Neural progenitor cell (in vitro differentiated cells): ENCODE results near the gene RANBP2. TPM values are rescaled to one million over a fixed set of nuclear protein-coding genes. Genes with fewer than 3 reads are reported as not detected.

Experiments used
- DNase-seq: peaks from one replicate; pipeline ENCODE4 v3.0.0-alpha.2; 2016; ENCODE audit warnings: low spot score
- H2AFZ ChIP-seq: fragments of 200-600 bp; sonication (generic); replicated peaks from 2 replicates; pipeline ENCODE4 v1.6.1; 2016; ENCODE audit warnings: antibody characterized with exemption
- H3F3A ChIP-seq: fragments of 200-600 bp; sonication (generic); 2 replicates; pipeline ENCODE4 v1.6.1; 2016; ENCODE audit warnings: antibody characterized with exemption, low read depth
- H3K27ac ChIP-seq: fragments of 200-600 bp; sonication (generic); 2 replicates; pipeline ENCODE4 v1.5.1; 2016; ENCODE audit warnings: mild to moderate bottlenecking
- H3K27me3 ChIP-seq: fragments of 200-600 bp; sonication (generic); 2 replicates; pipeline ENCODE4 v1.6.1; 2016; ENCODE audit warnings: mild to moderate bottlenecking, moderate library complexity
- H3K36me3 ChIP-seq: fragments of 200-600 bp; sonication (generic); 2 replicates; pipeline ENCODE4 v1.5.1; 2016
- H3K4me1 ChIP-seq: fragments of 200-600 bp; sonication (generic); 2 replicates; pipeline ENCODE4 v1.6.1; 2016; ENCODE audit warnings: mixed run types
- H3K4me2 ChIP-seq: fragments of 200-600 bp; sonication (generic); 2 replicates; pipeline ENCODE4 v1.6.1; 2016
- H3K4me3 ChIP-seq: fragments of 200-600 bp; sonication (generic); 2 replicates; pipeline ENCODE4 v1.5.1; 2016
- H3K79me2 ChIP-seq: fragments of 200-600 bp; sonication (generic); 2 replicates; pipeline ENCODE4 v1.6.1; 2016; ENCODE audit warnings: low read depth
- H3K9ac ChIP-seq: fragments of 200-600 bp; sonication (generic); 2 replicates; pipeline ENCODE4 v1.6.1; 2016
- H3K9me3 ChIP-seq: fragments of 200-600 bp; sonication (generic); 2 replicates; pipeline ENCODE4 v1.5.1; 2016; ENCODE audit warnings: low read depth
- H4K20me1 ChIP-seq: fragments of 200-600 bp; sonication (generic); 2 replicates; pipeline ENCODE4 v1.6.1; 2016; ENCODE audit warnings: low read depth
- H3K27ac Mint-ChIP-seq: 3 replicates; pipeline ENCODE4 v1.8.0; 2021; ENCODE audit warnings: mixed read lengths
- H3K27me3 Mint-ChIP-seq: 2 replicates; pipeline ENCODE4 v1.8.0; 2022; ENCODE audit warnings: low read depth, mild to moderate bottlenecking, inconsistent platforms, moderate library complexity, mixed read lengths; ENCODE audit not compliant: insufficient read depth
- H3K36me3 Mint-ChIP-seq: 3 replicates; pipeline ENCODE4 v1.8.0; 2021; ENCODE audit warnings: mixed read lengths
- H3K4me1 Mint-ChIP-seq: 3 replicates; pipeline ENCODE4 v1.8.0; 2021; ENCODE audit warnings: mixed read lengths
- H3K4me3 Mint-ChIP-seq: 3 replicates; pipeline ENCODE4 v1.8.0; 2021; ENCODE audit warnings: mild to moderate bottlenecking, moderate library complexity, mixed read lengths
- H3K9me3 Mint-ChIP-seq: 3 replicates; pipeline ENCODE4 v1.8.0; 2020; ENCODE audit warnings: mixed read lengths
- CTCF ChIP-seq: fragments of 200-600 bp; sonication (generic); IDR thresholded peaks from 2 replicates; pipeline ENCODE4 v1.5.1; 2017; ENCODE audit warnings: antibody characterized with exemption, mild to moderate bottlenecking
- EZH2 ChIP-seq: fragments of 200-600 bp; sonication (generic); IDR thresholded peaks from 2 replicates; pipeline ENCODE4 v1.6.1; 2017; ENCODE audit warnings: antibody characterized with exemption, mild to moderate bottlenecking, moderate library complexity
- EZH2phosphoT487 ChIP-seq: fragments of 200-600 bp; sonication (generic); IDR thresholded peaks from 2 replicates; pipeline ENCODE4 v1.6.1; 2017; ENCODE audit warnings: antibody characterized with exemption
- small RNA-seq: library from RNA; depleted of rRNA; stranded (forward); fragments of <200 nt; gene quantifications from one replicate; pipeline ENCODE3, GENCODE V24; 2015
- total RNA-seq: library from RNA; depleted of rRNA; stranded (reverse); fragments of >200 nt; gene quantifications from 2 replicates; pipeline ENCODE4 v1.2.3, GENCODE V29; 2015; ENCODE audit warnings: low replicate concordance

RANBP2 gene
- total RNA-seq, 1 donor from 2014 or later = 109 TPM

DNA sequence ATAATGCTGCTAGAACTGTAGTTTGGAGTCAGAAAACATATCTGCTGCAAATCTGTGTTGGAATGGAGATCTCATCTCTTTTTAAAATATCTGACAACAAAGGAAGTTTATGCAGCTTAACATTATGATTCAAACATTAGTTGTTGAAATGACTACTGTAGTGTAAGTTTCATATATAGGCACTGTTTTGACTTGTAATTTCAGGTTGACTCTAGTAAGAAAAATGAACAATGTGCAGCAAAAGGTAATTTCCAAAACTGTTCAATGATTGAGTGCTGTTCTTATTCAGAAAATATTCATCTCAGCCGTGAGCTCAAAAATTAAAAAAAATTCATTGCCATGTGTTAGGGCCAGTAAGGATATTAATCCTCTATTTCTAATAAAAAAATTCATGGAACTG, 115.8 kb downstream of the RANBP2 start:
- H2AFZ ChIP-seq = no peak overlapping the region
- no peak overlapping the region for H3K9ac ChIP-seq
- Mint-ChIP-seq H3K27me3 (no peaks in the 10 kb centered on the region), H3K4me1 (no peaks in the 10 kb centered on the region), H3K9me3 (peaks cover 36% of the 10 kb centered on the region), H3K36me3 (peaks cover 55% of the 10 kb centered on the region), H3K4me3 (no peak overlapping the region), H3K27ac (no peak overlapping the region)
- H3K79me2 ChIP-seq = no peaks in the 10 kb centered on the region
- H3K9me3 ChIP-seq = peaks cover 6% of the 10 kb centered on the region
- H3K4me2 ChIP-seq = no peak overlapping the region
- no peaks in the 10 kb centered on the region for H3F3A ChIP-seq
- no peak overlapping the region for H3K27ac ChIP-seq
- H3K4me3 ChIP-seq = no peak overlapping the region
- H3K36me3 ChIP-seq = peaks cover 12% of the 10 kb centered on the region
- H4K20me1 ChIP-seq = no peaks in the 10 kb centered on the region
- TF ChIP-seq EZH2phosphoT487 (no peak), CTCF (no peak), EZH2 (no peak)
- H3K4me1 ChIP-seq = no peaks in the 10 kb centered on the region
- no peak for DNase-seq
- H3K27me3 ChIP-seq = no peaks in the 10 kb centered on the region

Small RNA genes lying within 50 kb of the gene (small RNA-seq; reads per million reads assigned to genes)
- gene AC010095.1 = not detected

Other genes with a start within 250 kb of the RANBP2 start
- gene LIMS1, start 185.0 kb upstream of the RANBP2 start, total RNA-seq = 19.4 and 30.8 TPM in 2 replicates
- gene CCDC138, start 67.3 kb downstream of the RANBP2 start, total RNA-seq = 47.2 and 92.6 TPM in 2 replicates